SK-N-MC (cell line): ENCODE data around the gene ZSCAN22.

Experiments
- EZH2 ChIP-seq: fragments of 200-600 bp; sonication (generic); IDR thresholded peaks from one replicate; pipeline ENCODE4 v1.6.1; 2017; ENCODE audit warnings: antibody characterized with exemption
- FOXP2 ChIP-seq: optimal IDR thresholded peaks from 2 replicates; pipeline ENCODE3; 2011; ENCODE audit warnings: mild to moderate bottlenecking, moderate library complexity; ENCODE audit not compliant: insufficient read depth; ENCODE audit errors: extremely low read length, control extremely low read depth
- POLR2AphosphoS5 ChIP-seq: IDR thresholded peaks from 2 replicates; pipeline ENCODE4 v1.6.1; 2012; ENCODE audit warnings: mild to moderate bottlenecking, low read depth, low read length, borderline replicate concordance

GRCh38 chr19:58319241-58319640 is 7.6 kb upstream of the ZSCAN22 start:
- TF ChIP-seq POLR2AphosphoS5 (no peak), EZH2 (no peak), FOXP2 (no peak)
